GM21526 (cell line): Measurements from ENCODE around the gene DLD.
A peak's percentile ranks its signal among the peaks of the same experiment; 100 is the strongest.
"Not testable (repeated sequence)": the region's sequence is repeated elsewhere in the genome, so short reads cannot be mapped to it uniquely, and the experiment has no call there.

Experiments used
- ATAC-seq: cut with Tn5 transposase; IDR thresholded peaks from one replicate; pipeline ENCODE4 v1.9.1; 2021; ENCODE audit warnings: moderate library complexity; ENCODE audit not compliant: unreplicated experiment, low FRiP score

The DLD gene

DNA sequence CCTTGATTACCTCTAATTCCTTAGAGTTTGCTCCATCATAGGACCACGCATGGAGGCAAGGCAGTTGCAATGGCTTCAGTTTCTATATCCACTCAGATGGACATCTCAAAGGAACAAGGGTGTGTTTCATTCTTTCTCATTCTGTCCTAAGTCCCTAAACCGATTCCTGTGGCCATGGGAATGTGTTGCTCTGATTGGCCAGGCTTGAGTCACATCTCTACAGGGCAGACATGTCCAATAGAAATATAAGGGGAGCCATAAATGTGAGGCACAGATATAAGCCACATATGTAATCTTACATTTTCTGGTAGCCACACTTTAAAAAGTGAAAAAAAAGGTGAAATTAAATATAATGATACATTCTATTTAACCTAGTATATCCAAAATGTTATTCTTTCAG lies 16.9 kb upstream of the DLD start:
- ATAC-seq: no peak

GRCh38 chr7:107874605-107875446 lies 16.2 kb upstream of the DLD start:
- ATAC-seq: no peak

DNA sequence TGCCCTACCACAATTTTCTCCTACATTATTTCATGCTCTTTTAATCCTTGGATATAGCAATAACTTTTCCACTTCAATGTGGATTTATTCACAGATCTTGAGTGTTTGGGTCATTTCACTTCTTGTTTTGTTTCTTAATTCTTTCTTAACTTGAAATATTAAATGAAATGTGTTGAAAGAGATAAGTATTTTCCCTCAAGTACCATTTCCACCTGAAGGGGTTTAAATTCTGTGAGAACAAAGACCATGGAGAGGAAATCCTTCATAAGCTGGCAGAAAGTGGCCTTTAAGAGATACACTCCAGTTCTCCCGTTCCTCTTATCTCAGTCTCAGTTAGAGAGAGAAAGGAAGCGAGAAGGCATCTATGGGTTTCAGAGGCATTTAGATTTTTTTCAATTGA lies 14.1 kb upstream of the DLD start:
- no peak for ATAC-seq

DNA sequence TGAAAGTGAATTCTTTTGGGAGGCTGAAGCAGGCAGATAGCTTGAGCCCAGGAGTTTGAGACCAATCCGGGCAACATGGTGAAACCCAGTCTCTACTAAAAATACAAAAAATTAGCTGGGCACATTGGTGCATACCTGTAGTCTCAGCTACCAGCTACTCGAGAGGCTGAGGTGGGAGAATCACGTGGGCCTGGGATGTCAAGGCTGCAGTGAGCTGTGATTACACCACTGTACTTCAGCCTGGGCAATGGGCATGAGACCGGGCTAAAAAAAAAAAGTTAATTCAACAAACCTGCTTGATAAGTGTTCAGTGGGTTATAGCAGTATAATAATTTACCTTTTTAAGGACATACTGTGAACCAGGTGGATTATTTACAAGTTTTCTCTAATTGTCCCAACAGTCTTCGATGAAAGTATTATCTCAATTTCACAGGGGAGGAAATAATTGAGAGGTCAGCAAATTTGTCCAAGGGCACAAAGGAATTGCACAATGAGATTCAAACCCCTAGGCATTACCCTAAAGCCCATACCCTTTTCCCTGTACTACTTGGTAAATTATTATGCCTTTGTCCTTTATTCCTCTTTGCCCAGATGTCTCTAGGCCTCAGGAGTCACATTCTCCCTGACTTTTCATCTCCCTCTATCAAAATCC lies 13.1 kb upstream of the DLD start:
- ATAC-seq: no peak

- no peak for ATAC-seq
Observed at GRCh38 chr7:107878636-107879035, 12.3 kb upstream of the DLD start.

- peak; percentile 65 for ATAC-seq
Observed at GRCh38 chr7:107879400-107880035, 11.5 kb upstream of the DLD start.

DNA sequence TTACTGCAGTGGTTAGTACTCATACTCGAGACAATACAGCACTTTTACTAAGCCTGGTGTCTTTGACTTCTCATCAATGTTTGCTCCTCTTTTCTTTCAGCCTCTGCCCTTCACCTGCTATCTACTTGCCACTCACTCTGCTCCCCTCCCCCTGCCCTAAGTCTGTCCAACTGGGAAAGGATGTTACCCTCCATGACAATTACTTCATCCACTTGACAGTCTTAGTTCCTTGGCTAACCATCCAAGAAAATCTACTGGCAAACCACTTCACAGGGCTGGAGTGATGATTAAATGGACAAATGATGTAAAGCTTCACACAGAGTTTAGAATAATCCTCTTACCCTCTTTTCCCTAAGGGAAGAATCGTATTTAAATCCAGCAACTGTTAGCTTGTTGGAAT lies 8.2 kb upstream of the DLD start:
- no peak for ATAC-seq

DNA sequence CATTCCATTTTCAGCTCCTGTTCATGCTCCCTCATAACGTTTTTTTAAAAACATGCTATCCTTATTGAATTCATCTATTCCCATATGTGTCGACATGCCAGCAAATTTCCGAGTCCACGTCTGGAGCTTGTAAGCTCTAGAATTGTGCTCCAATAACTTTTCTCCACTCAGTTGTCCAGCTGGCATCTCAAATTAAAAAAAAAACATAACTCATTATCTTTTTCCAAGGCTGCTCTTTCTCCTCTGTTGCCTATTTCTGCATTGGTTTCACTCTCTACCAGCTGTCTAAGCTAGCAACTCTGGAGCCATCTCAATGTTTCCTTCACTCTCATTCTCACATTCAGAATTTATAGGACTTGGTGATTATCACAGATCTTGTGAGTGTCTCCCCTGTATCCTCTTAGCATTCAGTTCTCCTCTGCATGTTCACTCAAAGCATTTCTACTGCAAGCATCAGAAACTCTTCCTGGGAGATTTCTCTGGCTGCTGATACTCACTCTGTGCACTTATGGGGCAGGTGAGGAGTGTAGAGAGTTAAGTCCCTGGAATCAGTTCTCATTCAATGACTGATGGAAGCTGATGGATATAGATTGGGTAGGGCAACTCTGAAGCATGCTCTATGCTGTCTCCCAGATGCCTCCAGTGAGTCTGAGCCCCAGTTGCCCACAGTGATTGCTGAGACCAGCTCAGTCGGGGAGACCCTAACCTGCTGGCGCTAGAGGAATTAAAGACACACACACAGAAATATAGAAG lies 6.7 kb upstream of the DLD start:
- no peak for ATAC-seq

DNA sequence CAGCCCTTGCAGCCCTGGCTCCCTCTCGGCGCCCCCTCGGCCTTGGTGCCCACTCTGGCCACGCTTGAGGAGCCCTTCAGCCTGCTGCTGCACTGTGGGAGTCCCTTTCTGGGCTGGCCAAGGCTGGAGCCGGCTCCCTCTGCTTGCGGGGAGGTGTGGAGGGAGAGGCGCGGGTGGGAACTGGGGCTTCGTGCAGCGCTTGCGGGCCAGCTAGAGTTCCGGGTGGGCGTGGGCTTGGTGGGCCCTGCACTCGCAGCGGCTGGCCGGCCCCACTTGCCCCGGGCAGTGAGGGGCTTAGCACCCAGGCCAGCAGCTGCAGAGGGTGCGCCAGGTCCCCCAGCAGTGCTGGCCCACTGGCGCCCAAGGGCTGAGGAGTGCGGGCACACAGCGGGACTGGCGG lies 3.2 kb upstream of the DLD start:
- ATAC-seq: not testable (repeated sequence)

DNA sequence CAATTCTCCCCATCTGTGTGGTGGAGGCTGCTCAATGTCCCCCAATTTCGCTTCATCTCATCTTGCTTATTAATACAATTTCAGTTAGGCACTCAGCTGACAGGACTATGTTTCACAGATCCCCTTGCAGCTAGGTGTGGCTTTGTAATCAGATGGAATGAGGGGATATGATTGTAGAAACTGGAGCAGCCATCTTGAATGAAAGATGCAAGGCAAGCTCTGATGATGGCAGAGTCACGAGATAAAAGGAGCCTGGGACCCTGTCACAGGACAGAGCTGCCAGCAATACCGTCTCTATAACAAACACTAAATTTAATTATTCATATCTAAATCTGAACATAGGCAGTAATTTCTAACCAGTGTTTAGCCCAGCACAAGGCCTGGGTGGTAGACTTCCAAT lies 991 bp upstream of the DLD start:
- ATAC-seq: no peak

- ATAC-seq: peak; percentile 2
Observed at GRCh38 chr7:107890493-107890961, 456 bp upstream of the DLD start.

- ATAC-seq: peak; percentile 8
Observed at GRCh38 chr7:107891636-107892366, 818 bp downstream of the DLD start.

DNA sequence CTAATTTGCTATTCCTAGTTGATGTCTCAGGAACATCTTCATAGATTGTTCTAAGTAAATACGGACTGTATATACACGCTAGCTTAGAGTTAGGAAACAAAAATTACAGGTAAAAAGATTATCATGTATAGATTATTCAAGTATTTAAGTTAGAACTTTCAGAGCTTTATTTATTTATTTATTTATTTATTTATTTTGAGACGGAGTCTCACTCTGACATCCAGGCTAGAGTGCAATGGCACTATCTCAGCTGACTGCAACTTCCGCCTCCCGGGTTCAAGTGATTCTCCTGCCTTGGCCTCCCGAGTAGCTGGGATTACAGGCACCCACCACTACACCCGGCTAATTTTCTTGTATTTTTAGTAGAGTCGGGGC lies 1.4 kb downstream of the DLD start:
- ATAC-seq: not testable (repeated sequence)

- no peak for ATAC-seq
Observed at GRCh38 chr7:107898997-107899594, 8.1 kb downstream of the DLD start.

DNA sequence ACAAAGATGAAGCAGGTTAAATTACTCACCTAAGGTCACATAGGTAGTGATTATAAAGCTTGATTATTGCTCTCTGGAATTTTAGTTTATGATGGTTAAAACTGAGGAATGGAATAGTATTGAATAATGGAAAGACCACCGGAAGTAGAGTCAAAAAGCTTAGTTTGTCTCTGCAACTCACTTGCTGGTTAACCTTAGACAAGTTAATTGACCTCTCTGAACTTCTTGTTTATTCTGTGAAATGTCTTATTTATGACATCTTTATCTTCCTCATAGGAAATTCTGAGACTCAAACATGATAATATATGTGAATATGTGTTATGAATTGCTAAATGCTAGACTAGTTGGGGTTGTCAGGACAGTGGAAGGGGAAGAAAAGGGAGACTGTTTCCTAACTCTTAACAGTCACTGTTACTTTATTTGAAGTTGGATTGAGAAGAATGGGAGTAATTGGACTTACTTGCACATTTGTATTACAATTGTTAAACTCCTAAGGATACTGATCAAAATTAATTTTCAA lies 9.6 kb downstream of the DLD start:
- no peak for ATAC-seq

GRCh38 chr7:107902381-107902780 lies 11.4 kb downstream of the DLD start:
- no peak for ATAC-seq

DNA sequence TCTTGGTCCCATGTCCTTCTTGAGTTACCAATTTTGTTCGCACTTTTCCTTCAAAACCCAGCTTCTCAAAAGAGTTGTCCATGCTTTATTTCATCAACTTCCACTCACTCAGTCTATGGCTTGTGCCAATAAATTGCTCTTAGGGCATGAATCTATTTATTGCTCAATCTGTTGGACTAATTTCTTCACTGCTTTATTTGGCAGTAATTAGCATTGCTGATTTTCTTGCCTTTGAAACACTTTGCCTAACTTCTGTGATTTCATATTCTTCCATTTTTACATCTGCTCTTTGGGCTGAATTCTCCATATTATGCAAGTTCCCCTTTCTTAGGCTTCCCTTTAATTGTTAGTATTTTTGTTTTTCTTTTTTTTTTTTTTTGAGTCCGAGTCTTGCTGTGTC lies 16.8 kb downstream of the DLD start:
- no peak for ATAC-seq

GRCh38 chr7:107909445-107909844 lies 18.5 kb downstream of the DLD start:
- no peak for ATAC-seq

DNA sequence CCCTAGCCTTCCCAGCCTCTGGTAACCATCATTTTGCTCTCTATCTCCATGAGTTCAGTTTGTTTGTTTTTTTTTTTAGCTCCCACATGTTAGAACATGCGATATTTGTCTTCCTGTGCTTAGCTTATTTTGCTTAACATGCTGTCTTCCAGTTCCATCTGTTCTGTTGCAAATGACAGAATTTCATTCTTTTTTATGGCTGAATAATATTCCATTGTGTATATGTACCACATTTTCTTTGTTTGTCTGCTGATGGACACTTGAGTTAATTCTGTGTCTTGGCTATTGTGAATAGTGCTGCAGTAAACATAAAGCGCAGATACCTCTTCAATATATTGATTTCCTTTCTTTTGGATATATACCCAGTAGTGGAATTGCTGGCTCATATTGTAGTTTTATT lies 21.0 kb downstream of the DLD start:
- ATAC-seq: no peak

DNA sequence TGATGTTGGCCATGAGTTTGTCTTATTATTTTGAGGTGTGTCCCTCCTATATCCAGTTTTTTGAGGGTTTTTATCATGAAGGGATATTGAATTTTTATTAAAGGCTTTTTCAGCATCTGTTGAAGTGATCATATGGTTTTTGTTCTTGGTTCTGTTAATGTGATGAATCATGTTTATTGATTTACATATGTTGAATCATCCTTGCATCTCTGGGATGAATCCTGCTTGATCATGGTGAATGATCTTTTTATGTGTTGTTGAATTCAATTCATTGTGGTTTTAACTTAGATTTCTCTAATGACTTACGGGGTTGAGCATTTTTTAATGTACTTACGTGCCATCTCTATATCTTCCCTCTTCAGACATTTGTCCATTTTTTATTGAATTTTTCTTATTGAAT lies 22.9 kb downstream of the DLD start:
- no peak for ATAC-seq
